NCI-H2196 (cell line): ENCODE data around the gene MPI.

ENCODE experiments used
- DNase-seq: peaks from one replicate; lab custom pipeline; 2025; ENCODE audit not compliant: unreplicated experiment; lab: John Stamatoyannopoulos, UW

The MPI gene, protein sequence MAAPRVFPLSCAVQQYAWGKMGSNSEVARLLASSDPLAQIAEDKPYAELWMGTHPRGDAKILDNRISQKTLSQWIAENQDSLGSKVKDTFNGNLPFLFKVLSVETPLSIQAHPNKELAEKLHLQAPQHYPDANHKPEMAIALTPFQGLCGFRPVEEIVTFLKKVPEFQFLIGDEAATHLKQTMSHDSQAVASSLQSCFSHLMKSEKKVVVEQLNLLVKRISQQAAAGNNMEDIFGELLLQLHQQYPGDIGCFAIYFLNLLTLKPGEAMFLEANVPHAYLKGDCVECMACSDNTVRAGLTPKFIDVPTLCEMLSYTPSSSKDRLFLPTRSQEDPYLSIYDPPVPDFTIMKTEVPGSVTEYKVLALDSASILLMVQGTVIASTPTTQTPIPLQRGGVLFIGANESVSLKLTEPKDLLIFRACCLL

DNA sequence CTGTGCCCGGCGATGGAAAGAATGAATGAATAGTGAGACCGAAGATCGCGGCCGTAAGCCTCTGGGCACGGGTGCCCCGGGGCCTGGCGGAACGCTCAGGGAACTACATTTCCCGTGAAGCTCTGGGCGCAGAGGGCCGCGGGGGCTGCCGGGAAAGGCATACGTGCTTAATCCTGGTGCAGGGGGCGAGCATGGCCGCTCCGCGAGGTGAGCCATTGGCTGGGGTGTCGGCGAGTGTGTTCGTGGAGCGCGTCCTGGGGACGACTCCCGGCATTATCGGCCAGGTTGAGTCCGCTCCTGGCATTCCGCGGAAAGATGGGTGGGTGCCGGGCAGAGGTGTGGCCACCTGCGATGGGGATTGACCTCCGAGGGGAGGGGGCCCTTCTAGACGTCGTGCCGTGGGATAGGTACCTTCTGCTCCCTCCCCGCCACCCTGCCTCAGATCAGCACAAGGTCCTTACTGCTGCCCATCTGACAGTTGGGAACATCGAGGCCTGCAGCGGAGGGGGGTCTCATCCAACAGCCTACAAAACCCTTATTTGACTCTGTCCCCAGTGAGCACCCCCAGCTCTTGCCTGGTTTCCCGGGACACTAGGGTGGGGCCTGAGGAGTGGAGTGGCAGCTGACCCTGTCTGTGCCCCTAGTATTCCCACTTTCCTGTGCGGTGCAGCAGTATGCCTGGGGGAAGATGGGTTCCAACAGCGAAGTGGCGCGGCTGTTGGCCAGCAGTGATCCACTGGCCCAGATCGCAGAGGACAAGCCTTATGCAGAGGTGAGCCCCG, at the start of gene MPI:
TSS of gene MPI (plus strand) at position 160 of the 782 bp plus-strand sequence. CDS start at position 192, 32 bp downstream.
- DNase-seq, result peak; percentile 67

DNA sequence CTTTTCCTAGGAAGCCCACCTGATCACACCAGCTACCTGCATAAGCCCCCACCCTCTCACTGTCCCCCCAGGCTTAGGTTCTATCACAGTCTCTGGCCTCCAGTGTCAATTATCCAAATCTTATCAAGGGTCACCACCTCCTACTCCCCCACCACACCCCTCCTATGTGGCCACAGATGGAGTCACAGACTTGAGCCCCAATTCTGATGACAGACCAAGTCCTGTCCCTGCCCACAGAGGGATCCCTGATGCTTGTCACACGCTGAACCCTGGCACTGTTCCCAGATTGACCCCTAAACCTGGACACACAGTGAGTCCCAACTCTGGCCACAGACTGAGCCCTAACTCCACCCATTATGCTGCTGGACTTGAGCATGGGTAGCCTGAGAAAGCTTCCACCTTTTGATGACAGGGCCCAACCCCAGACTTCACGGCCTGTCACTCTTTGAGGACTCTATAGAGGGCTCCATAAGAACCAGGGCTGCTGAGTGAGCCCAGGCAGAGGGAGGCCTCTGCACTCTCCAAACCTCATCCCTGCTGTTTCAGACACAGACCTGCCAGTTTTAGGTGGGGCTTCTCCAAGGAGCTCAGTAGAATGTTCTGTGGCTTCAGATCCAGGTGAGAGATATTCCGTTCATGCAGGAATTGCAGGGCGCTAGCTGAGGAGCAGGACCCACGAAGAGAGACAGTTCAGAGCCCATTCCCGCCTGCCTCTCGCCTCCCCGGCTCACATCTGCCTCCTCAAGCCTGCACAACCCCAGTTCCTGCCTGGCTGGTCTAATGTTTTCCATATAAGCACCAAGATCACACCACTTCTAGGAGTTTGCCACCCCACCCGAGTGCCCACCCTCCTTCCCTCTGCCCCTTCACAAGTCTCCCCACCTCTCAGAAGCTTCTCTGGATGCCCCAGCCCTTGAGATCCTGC, 48.7 kb upstream of the MPI start:
- DNase-seq, result no peak

DNA sequence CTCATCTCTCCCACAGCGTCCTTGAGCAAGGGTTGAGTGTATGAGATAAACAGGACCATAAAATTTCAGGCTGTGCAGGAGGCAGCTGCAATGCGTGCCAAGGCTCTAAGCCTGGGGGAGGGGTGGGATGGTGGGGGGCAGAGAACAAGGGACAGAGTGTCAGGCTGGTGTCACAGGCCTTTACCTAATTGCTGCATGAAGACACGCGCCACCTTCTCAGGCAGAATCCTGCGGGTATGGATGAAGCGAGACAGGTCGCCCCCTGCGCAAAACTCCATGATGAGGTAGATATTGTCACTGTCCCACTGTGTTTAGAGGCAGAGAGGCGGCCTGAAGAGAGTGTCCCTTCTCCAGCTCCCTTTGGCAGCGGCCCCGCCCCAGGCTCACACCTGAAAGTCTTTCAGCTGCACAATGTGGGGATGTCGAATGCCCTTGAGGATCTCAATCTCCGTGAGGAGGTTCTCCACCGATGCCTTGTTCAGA, 47.9 kb upstream of the MPI start:
- no peak for DNase-seq

DNA sequence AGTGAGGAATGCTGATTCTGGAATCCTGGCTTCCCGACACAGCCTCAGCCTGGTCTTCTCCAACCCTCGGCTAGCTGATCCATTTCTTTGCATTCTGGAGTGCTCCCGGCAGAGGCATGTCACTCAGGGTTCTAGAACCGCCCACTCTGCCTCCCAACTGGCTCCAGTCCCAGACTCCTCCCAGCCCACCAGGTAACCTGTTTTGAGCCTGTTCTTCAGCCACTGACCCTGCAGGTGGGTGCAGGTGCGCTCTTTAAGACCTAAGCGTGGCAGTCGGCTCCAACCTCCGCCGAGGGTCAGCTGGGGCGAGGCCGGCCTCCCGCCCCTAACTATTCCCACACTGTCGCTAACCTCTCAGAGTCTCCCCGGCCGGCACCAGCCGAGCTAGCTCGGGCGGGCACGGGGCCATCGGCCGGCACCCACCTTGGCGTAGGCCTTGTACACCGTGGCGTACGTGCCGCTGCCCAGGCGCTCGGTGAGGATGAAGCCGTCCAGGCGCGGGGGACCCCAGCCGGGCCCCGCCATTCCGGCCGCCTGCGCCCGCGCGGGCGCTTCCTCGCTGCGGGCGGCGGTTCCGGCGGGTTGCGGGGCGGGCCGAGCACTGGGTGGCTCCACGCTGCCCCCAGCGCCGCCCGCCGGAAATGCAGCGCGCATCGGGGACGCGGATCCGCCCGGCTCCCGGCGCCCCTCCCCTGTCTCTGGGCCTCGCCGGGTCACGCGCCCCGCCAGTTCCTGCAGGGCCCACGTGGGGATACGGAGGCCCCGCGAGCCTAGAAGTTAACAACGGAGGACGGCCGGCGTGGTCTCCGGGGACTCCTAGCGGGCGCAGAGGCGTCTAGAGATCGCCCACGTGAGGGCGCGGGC, 47.0 kb upstream of the MPI start, which contains the start of gene ULK3:
TSS of gene ULK3 (minus strand) at position 576 of the 864 bp plus-strand sequence. CDS start at position 525, 51 bp downstream.
- DNase-seq, result peak; percentile 82

DNA sequence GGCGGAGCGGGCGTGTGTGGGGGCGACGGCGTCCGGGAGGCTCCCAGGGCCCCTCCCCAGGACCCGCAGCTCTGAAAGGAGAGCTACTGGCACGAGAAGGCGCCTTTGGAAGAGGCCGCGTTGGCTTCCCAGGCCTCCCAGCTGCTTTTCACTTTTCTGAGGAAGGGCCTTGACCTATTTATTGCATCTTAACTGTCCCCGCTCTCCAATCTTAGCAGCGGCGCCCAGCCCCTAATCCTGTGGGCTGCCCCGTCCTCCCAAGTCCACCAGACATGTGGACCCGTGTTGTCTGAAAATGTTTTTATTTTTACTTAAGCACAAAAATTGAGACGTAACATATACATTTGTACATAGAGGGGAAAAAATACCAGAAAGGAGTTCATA, 46.4 kb upstream of the MPI start:
- no peak for DNase-seq

DNA sequence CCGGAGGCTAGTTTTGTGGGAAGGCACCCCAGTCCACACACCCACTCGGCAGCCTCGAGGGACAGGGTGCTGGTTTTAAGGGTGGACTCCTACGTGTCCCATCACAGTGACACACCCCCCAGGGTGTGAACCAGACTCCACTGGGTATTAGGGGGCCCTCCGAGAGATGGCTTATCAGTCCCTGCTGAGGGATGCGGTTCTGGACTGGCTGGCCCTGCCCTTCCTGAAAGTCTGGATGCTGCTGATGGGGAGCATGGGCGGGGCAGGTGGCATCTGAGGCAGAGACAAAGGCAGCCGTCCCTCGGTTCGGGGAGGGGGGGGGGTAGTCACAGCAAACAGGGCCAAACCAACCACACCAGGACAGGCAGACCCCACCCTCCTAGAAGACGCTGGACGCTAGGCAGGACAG, 45.9 kb upstream of the MPI start:
- no peak for DNase-seq

DNA sequence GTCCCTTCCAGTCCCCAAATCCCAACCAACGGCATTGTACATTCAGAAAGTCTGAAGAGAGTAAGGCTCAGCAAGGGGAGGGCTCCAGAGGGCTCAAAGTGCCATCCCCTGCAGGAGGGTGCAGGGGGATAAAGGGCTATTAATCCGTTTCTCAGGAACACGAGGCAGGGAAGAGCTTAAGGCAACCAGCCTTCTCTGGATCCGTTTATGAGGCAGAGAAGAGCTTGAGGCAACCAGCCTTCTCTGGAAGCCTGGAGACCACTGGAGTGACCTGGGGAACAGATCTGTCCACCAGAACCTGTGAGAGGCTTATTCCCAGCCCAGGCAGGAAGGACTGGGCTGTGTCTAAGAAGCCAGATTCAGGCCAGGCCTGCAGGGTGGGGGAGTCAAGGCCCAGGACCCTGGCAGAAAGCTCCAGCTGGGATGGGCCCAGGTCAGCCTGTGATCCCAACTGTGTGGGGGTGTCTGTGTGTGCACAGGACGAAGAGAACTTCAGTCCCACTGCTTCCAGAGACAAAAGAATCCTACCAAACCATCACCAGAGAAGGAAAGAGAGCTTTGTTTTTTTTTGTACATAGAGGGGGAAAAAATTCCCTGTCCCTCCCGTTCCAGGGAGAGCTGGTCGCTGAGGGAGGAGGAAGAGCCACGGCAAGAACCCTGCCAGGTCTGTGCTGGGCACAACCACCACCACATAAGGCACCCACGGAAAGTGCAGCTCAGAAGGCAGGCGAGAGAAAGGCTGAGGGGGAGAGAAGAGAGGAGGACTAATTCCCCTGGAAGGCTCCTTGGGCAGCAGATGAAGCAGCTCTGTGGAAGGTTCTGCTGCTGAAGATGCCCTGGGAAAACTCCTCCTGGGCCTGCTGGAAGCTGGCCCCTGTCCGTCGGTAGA, 45.3 kb upstream of the MPI start:
- DNase-seq, result no peak

DNA sequence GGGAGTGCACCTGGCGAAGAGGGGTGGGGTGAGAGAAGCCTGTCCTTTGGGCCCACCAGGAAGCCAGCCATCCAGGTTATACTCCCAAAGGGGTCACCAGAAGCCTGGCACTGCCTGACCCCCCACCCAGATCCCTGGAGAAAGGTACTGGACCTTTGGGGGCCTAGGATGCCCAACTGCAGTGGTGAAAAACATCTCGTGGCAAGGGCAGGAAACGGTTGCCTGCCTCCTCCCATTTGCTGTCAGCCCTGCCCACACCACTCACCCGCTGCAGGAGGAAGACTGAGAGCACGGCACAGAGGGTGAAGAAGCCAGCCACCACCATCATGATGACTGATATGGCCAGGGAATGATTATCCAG, 44.7 kb upstream of the MPI start:
- DNase-seq, result no peak

DNA sequence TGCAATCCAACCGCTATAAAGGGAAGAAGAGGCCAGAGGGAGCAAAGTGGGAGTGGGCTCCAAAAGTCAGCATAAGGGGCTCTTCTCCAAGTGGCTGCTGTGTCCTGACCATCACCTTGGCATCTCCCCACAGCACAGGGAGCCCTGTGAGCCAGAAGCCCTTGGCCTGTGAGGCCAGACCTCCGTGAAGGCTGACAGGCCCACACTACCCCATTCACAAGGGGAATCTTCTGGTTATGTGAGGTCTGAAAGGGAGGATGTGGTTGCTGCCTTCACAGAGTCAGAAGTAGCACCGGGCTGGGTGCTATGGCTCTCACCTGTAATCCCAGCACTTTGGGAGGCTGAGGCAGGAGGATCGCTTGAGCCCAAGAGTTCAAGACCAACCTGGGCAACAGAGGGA, 44.3 kb upstream of the MPI start:
- no peak for DNase-seq

DNA sequence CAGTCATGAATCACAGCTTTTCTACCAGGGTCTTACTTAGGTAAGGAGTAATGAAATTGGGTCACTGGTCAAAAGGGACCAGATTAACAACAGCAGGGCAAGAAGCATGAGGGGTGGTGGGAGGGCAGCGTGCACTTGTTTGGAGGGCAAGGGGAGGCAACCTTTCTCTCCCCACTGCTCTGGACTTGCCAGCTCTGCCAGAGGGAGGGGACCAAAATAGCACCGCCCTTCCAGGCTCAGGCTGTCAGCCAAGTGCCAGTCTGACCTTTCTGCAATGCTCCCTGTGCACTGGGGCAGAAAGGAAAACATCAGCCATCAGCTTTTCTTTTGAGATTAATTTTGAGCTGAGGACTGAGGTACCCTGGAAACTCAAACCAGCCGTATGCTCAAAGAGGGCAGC, 42.4 kb upstream of the MPI start:
- peak; percentile 19 for DNase-seq

DNA sequence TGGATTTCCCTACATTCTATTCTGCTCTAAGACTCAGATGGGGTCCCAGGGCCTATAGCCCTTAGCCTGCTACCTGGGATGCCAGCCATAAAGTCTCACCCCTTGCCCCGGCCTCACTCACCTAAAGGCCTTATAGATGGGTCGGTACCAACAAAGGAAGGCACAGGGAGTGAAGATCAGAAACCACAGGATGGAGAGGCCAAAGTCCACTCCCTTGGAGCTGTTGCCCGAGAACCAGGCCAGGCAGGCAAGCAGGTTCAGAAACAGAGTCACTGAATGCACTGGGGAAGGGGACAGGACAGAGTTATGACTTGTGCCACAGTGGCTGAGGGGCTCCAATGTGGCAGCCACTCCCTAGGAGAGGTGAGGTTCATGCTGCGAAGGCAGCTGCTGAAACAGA, 39.4 kb upstream of the MPI start:
- no peak for DNase-seq

DNA sequence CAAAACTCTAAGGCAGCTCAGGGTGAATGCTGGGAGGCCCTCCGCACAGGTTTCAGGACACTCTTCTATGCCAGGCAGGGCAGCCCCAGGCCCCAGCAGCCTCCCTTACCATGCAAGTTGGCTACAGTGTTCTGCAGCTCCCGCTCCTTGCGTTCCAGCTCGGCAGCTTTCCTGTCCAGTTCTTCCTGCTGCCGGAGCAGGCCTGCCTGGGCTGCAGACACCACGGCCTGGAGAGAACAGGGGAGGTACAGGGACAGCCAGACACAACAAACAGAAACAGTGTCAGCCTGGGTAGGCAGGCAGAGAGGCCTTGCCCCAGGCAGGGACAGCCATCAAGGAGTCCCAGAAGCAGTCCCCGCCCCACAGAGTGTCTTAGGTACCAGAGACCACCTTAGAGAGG, 37.9 kb upstream of the MPI start:
- no peak for DNase-seq

DNA sequence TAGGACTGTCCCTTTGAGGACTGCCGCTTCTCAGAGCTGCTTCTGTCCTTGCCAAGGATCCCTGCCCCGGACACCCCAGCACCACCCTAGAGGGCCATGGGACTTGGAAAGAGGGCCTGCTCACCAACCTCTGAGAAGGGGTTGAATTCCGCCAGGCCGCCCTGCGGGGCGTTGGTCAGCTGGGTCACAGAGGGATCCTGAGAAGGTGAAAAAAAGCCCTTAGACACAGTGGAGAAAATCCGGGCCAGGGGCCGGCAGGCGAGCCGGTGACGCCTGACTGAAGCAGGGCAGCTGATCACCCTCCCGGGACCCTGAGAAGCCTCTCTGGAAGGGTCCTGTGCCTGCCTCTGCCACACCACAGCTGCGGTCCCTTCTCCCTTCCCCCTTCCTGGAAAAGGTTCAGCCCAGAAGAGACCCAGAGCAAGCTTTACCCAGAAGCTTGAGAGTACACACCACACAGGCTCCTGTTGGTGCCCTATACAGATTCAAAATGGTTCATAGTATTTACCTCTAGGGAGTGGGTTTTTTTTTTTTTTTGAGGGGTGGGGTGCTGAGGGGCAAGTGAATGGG, 35.3 kb upstream of the MPI start:
- no peak for DNase-seq

DNA sequence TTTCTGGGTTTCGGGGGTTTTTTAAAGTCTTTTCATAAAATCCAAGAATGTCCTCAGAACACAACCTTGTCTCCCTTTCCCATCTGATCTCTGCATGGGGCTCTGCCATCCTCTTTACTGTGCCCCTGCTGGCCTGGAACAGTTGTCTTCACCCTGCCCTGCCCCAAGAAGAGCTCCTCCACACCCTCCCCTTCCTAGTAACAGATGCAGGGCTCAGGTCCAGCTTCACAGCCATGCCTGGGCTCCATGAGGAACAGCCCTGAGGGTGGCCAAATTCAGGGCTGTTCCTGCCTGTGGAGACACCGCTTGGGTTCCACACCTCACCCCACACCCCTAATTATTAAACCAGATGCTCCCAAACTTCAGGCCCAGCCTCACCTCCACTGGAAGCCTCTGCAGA, 34.0 kb upstream of the MPI start:
- no peak for DNase-seq

DNA sequence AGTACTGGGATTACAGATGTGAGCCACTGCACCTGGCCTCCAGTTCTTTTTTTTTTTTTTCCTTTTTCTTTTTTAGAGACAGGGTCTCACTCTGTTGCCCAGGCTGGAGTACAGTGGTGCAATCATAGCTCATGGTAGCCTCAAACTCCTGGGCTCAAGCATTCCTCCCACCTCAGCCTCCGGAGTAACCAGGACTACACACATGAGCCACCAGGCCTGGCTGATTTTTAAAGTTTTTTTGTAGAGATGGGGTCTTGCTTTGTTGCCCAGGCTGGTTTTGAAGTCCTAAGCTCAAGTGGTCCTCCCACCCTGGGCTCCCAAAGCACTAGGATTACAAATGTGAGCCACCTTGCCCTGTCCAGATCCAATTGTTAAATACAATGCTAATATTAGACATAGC, 33.3 kb upstream of the MPI start:
- no peak for DNase-seq

DNA sequence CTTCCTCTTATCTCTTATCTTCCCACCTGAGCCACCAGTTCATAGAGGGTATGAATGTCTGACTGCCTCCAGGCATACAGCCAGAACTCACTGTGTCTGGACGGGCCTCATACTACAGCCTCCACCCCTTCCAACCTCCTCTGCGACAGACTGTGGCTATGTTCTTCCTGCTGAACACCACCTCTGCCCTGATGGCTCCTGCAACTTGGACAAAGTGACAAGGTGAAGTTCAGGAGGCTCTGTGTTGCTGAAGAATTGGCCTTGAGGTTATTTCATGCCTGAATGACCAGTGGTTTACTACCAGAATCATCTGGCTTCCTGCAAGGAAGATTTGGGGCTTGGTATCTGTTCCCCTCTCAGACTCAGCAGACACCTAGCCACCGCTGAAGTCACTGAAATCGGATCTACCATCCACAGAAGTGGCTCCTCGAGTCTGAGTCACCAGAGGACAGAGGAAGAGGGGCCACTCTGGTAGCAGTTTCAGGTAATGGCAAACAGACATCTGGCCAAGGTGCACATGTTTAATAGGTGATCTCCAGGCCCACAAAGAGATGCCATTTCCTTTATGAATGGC, 32.7 kb upstream of the MPI start:
- DNase-seq, result peak; percentile 55

DNA sequence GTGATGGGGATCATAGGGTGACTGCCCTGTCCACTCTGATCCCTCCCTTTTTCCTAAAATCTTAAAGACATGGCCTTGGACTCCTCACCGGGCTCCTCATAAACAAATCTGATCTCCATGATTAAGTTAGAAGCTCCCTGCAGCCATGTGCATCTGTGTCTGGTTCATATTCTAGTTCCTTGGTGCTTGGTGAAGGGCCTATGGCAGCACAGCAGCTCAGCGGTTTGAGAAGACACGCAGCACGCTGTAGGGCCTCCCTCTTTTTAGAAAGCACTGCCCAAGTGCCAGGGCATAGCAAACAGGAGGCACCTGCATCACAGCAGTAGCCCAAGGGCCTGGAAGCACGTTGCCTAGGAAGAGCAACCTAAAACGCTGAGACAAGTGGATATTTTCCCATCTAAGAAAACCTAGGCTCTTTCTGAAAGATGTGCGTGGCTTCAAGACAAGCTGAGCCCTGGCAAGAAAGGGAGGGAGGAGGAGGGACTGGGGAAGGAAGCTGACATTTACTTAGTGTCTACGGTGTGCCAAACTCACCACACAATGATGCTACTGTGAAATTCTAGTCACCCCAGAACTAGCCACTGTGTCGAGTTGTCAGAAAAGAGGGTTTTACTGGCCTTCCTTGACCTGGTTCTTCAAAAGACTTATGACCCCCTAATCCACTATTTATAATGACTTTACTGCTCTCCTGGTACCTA, 32.0 kb upstream of the MPI start:
- DNase-seq, result peak; percentile 19

DNA sequence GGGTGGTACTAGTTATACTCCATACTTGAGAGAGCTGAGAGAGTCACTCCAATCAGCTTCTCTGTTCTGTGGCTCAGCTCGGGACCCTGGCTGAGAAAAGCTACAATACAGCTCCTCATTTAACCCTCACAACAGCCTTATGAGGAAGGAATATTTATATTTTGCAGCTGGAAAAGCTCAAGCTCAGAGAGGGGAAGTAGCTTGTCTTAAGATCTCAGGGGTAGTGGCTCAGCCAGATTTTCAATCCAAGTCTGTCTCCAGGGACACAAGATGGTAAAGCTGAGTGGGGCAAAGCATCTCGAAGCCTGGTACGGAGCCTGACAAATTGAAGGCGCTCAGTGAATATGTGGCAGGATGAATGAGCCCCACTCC, 31.5 kb upstream of the MPI start:
- no peak for DNase-seq
